HG02678 (cell line): ENCODE measurements around the gene BTN3A1.
A peak's percentile ranks its signal among the peaks of the same experiment; 100 is the strongest.
"Not testable (repeated sequence)": the region's sequence is repeated elsewhere in the genome, so short reads cannot be mapped to it uniquely, and the experiment has no call there.

Source experiments
- ATAC-seq: cut with Tn5 transposase; IDR thresholded peaks from one replicate; pipeline ENCODE4 v1.9.1; 2021; ENCODE audit warnings: mild to moderate bottlenecking, moderate library complexity; ENCODE audit not compliant: unreplicated experiment

BTN3A1 gene

DNA sequence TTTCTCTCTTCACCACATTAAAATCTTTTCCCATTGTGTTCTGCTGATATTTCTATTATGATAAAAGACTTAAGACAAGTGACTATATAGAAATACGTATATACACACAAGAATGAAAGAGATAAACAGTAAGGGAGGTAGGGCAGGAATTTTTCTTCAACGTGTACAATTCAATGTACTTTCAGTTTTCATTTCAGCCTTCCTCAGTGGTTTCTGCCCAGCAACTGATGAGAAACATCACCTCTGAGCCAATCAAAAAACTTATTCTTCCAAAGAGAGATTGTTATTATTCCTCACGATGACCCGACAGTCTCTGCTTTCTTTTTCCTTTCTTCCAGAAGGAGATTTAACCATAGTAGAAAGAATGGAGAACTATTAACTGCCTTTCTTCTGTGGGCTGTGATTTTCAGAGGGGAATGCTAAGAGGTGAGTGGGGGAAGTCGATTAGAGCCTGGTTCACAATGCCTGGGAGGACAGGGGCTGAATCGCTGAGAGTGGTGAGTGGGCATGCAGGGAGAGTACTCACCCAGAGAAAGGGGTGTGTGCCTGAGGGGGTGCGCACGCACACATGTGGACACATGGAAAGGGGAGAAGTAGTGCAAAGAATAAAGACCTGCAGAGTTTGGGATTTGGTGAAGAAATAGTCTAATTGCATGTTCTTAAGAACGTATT, at the start of gene BTN3A1:
BTN3A1 (plus strand) TSS at position 289 of the 672 bp plus-strand sequence. CDS start 3,289 bp downstream, outside the sequence.
- ATAC-seq: peak; percentile 86

DNA sequence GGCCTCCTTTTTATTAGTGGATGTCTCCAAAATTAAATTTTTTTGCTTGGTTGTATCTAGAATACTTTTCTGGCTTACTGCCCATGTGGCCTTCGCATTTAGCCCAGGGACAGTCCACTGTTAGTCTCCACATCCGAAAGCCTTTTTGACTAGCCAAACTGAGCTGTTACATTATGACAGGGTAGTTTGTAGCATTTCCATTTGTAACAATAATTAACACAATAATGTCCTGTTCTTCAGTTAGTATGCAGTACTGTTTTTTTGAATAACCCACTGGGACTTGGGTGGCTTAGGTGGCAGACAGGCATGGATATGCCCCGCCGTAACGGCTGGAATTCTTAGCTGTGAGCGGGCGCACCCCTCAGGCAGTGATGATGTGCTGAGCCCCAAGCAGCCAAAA, 49.8 kb upstream of the BTN3A1 start:
- no peak for ATAC-seq

DNA sequence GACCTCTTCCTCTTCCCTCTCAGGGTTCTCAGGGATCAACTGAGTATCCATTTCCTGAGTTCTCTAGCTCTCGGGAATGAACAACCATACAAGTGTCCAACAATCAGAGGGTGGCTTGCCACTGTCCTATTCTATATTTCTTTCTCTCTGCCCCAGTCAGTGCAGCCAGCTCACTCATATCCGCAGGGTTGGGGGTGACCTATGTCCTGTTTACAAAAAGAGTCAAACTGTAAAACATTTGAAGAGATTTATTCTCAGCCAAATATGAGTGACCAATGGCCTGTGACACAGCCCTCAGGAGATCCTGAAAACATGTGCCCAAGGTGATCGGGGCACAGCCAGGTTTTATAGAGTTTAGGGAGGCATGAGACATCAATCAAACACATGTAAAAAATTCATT, 47.9 kb upstream of the BTN3A1 start:
- no peak for ATAC-seq

DNA sequence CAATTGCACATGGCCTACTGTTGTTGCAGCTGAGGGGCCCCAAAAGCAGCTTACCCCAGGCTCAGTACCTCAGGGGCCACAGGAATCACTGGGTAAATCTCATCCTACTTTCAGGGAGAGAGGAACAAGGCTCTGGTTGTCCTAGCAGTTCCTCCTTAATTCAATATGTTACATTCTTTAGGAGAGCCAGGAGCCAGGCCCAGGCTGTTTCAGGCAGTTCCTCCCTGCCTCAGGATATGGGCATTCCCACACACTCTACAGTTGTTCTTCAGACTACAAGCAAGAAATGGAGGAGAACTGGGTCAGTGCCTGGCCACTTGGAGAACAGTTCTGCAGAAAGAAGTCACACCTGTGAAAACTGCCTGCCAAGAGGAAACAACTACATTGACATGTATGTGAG, 46.7 kb upstream of the BTN3A1 start:
- ATAC-seq: no peak

DNA sequence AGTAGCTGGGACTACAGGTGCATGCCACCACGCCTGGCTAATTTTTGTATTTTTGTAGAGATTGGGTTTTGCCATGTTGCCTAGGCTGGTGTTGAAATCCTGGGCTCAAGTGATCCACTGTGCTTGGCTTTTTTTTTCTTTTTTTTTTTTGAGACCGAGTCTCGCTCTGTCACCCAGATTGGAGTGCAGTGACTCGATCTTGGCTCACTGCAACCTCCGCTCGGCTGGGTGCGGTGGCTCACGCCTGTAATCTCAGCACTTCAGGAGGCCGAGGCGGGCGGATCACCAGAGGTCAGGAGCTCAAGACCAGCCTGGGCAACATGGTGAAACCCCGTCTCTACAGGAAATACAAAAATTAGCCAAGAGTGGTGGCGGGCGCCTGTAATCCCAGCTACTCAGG, 44.5 kb upstream of the BTN3A1 start:
- not testable (repeated sequence) for ATAC-seq

DNA sequence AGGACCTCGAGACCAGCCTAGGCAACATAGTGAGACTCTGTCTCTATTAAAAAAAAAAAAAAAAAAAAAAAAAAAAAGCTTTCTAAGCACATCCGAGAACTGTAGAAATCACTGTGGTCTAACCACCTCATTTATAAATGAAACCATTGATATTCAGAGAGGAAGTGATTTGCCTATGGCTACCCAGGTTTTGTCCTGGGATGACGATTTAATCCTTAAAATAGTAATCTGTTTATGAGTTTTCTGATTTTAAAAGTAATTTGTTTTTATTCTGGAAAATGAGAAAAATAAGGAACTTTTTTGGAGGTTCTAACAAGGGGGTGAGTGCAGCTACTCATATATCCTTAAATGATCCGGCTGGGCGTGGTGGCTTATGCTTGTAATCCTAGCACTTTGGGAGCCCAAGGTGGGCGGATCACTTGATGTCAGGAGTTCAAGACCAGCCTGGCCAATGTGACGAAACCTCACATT, 43.5 kb upstream of the BTN3A1 start:
- peak; percentile 50 for ATAC-seq

DNA sequence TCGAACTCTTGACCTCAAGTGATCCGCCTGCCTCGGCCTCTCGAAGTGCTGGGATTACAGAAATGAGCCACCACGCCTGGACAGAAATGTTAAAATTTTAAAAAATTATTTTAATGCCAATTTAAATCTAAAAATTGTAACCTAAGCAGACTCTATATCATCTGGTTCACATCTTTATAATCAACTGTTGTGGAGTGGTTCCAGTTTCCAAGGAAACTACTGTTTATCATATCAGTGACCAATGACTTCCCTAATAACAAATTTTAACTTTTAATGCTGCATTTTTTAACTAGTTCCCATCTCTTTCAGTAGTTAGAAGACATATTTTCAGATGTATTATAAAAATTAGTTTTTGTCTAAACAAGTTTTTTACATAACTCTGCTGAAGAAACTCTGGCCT, 42.3 kb upstream of the BTN3A1 start:
- ATAC-seq: no peak

DNA sequence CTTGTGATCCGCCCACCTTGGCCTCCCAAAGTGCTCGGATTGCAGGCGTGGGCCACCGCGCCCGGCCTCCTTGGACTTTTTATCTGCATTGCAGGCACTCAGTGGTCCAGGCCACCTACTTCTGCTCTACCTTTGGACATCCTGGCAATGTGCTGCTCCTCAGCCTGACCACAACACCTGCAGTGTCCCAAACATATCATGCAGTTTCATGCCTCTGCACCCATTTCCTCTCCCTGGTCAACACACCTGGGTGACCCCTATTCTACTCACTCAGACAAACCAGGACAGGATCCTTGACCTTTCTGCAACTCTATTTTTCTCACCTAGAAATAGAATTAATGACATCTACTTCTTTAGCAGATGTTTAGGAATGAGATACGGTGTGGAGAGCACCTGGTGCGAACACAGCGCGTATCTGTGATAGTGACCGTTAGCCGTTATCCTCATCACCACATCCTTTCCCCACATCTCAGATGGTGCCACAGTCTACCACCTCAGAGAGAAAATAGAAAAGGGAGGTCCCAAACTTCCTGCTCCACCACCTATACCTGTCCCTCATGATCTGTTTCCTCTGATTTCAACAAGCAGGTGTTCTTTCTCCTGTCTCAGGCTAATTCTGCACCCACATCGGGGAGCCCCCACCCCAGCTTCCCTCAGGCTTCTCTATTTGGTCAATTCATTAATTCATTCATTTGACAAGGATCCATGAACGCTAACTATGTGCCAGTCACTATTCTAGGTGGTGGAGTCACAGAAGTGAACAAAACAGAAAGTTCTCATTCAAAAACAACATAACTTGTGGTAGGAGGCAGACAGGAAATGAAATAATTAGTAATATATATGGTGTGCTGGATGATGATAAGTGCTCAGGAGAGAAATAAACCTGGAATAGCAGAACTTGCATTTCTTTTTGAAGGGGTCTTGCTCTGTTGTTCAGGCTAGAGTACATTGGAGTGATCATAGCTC, 41.3 kb upstream of the BTN3A1 start:
- ATAC-seq: peak; percentile 54

DNA sequence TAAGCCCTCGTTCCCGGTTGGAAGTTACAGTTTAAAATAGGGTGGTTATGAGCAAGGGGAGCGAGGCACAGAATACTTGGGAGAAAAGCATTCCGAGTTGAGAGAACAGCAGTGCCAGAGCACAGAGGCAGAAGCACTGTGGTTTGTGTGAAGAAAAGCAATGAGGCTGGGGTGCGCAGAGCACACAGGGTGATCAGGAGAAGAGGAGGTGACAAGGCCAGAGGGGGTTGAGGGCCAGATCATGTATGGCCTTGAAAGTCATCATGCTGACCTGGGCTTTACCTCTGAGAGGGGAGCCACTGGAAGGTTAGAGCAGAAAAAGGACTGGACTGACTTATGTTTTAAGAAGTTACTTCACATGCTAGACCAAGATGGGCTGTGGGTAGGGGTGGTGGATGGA, 40.5 kb upstream of the BTN3A1 start:
- no peak for ATAC-seq

DNA sequence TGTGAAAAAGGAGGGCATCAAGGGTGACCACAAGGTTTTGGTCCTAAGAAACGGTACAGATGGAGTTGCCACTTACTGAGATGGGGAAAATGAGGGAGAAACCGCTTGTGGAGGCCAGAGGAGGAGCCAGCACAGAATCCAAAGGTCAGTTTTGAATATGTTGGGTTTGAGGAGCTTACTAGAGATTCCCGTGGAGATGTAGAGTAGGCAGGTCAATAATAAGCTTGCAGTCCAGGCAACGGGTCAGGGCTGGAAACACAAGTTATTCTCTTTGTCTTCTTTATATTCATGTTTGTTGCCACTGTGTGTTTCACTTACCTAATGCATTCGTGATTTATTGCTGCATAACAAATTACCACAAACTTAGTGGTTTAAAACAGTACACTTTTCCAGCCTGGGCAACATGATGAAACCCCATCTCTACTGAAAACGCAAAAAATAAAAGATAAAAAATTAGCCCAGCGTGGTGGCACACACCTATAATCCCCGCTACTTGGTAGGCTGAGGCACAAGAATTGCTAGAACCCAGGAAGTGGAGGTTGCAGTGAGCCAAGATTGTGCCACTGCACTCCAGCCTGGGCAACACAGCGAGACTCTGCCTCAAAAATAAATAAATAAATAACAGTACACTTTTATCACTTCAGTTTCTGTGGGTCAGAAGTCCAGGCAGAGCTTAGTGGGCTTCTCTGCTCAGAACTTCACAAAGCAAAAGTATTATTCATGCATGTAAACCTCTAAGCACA, 39.8 kb upstream of the BTN3A1 start:
- no peak for ATAC-seq

DNA sequence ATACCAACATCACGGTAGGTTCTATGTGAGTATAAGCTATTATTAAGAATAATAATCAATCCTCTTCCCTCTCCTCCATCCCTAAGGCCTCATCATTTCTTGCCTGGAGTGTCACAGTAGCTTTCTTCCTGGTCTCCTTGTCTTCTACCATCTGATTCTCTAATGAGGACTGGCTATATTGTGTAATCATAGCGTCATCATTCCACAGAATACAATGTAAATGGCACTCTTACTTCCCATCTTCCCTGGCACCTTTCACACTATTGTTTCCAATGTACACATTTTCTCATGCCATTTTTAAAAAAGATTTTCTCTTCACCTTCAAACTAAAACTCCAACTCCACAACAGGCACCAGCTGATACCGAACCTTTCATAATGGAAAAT, 39.2 kb upstream of the BTN3A1 start:
- no peak for ATAC-seq

DNA sequence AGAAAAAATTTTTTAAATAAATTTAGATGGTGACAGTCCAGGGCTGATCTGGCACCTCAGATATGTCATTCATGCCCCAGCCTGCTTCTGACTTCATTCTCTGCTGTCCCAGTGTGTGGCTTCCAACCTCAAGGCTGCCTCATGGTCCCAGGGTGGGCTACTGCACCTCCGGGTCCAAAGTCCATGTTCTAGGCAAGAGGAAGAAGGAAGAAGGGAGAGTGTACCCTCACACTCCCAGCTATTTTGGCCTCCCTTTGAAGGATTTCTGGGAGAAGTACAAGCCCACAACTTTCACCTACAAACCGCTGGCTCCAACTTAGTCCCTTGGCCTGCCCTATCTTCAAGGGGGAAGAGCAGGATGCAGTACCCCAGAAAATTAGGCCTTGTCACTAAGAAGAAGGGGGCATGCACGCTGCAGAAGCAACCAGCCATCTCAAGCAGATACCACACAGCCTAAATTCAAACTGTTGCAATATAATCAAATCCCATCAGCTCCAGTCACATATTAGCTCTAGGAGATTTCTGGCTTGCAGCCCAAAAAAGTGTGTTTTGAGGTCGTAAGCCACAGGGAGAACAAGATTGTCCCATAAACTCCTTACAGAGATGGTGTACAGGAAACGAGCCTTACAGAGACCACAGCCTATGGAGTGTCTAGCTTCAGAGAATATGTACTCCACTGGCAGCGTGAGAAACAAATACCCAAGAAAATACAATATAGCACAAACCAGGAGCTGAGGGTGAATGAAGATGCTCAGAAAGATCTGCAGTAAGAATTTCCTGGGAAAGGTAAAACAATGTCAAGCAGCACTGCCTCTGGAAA, 38.0 kb upstream of the BTN3A1 start:
- ATAC-seq: no peak

DNA sequence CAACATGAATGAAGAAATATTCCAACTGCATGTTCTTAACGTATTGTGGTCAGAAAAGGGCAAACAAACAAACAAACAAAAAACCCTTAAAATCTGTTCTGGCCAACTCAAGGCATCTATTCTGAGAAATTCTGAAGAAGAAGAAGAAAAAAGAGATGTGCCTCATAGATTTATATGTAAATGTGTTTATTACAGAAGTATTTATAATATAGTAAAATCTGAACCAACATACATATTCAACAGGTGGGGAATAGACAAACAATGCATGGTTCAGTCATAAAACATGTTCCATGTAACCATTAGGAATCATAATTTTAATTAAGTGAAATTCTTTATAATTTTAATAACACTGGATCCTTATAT, 36.5 kb upstream of the BTN3A1 start:
- no peak for ATAC-seq

DNA sequence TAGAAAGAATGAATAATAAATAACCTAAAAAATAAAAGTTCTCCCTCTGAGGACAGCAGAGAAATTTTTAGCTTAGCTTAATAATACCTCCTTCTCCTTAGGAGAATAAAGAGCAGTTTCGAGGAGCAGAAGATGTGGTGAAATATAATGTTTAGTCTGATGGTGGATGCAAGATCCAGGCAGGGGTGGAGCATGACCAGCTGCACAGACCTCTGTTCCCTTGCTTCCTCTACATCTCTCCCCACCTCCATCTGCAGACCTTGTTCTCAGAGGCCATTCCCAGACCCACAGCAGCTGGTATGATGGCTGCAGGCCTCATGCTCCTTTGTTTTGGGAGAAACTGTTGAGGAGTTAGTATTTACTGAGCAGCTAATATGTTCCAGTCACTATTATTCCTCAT, 35.6 kb upstream of the BTN3A1 start:
- no peak for ATAC-seq

DNA sequence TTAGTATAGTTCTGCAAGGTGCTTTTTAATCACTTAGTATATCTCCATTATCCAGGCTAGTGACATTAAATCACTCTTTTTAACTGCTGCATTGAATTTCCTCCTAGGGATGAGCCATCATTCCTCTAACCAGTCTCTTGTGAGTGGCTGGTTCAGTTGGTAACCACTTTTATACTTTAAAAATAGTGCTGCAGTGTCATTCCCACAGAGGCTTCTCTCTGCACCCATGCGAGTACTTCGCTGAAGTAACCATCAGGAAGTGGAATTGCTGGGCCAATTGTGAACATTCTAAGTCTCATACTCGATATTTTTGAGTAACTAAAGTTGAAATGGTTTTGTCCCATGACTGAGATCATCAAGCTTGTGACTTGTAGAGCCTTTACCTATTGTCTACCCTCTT, 35.0 kb upstream of the BTN3A1 start:
- no peak for ATAC-seq

DNA sequence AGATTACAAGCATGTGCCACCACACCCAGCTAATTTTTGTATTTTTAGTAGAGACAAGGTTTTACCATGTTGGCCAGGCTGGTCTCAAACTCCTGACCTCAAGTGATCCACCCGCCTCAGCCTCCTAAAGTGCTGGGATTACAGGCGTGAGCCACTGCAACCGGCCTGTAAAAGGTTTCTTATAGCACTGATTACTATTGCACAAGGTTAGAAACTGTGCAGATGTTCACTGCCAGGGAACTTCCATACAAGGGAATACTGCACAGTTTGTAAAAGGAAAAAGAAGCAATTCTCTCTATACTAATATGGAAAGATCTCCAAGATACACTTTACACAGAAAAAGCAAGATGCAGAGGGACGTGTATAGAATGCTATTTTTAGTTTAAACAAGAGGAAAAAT, 30.3 kb upstream of the BTN3A1 start:
- ATAC-seq: not testable (repeated sequence)

DNA sequence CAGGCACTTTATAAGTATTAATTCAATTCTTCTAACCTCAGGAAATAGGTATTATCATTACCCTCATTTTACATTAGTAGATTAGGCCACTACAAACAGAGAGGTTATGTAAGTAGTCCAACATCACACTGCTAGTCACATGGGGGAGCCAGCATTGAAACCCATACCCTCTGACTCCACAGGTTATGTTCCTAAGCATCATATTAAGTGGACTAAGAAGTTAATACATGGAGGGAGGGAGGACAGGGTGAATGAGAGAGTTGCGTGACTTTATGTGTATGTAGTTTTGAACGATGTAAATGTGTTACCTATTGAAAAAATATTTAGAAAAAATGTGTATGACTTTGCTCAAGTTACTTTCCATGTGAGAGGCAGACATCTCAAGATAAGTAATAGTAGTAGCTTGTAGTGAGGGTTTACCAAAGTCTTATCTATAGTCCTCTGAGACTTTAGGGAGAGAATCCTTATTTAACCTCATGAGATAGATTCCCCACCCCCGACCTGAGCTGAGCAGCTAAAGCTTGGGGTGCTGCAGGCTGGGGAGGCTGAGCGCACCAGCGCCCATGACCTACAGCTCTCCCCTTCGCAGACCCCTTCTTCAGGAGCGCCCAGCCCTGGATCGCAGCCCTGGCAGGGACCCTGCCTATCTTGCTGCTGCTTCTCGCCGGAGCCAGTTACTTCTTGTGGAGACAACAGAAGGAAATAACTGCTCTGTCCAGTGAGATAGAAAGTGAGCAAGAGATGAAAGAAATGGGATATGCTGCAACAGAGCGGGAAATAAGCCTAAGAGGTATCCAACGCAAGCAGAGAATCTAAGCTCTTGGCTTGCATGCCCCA, 29.5 kb upstream of the BTN3A1 start:
- ATAC-seq: no peak

DNA sequence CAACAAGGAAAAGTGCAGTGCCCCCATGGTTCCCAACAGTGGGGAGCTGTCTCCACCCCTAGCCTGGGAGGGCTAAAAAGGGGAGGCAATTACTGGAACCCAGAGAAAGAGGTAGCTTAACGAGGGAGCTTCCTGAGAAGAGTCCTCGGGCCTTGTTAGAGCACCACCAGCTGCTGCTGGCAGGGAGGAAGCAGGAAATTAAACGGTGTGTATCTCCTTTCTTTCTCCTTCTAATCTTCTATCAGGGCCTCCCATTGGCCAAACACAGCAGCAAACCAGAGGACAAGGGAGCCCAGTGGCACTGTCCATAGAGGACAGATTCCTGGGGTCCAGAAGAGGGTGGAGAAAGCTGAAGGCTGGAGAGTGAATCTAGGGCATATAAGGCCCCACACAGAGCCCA, 26.8 kb upstream of the BTN3A1 start:
- no peak for ATAC-seq

DNA sequence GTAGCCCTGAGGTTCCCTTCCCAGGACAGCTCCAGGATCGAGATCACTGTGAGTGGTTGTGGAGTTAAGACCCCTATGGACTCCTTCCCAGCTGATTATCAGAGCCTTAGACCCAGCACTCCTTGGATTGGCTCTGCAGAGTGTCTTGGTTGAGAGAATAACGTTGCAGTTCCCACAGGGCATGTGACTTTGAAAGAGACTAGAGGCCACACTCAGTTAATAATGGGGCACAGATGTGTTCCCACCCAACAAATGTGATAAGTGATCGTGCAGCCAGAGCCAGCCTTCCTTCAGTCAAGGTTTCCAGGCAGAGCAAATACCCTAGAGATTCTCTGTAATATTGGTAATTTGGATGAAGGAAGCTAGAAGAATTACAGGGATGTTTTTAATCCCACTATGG, 24.4 kb upstream of the BTN3A1 start:
- ATAC-seq: no peak

DNA sequence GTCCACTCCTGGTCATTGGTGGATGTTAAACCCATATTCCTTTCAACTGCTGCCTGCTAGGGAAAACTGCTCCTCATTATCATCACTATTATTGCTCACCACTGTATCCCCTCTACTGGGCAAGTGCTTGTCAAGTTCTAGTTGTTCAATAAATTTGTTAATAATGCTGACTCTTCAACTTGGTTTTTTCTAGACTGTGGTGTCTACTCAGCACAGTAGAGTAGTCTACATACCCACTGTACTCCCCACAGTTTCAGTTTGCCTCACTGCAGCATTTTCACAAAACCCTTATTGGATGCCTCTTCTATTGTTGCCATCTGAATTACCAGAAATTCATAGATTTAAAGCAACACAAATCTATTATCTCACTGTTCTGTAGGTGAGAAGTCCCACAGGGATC, 23.9 kb upstream of the BTN3A1 start:
- ATAC-seq: not testable (repeated sequence)
